Fibroblast of the aortic adventitia (primary cell): Measurements from ENCODE around the gene FLNC. TPM values are rescaled to one million over a fixed set of nuclear protein-coding genes. Genes with fewer than 3 reads are reported as not detected.

ENCODE experiments used
- DNase-seq: peaks from one replicate; pipeline ENCODE4 v3.0.0-alpha.2; 2010; ENCODE audit warnings: low read depth
- H3K4me3 ChIP-seq: 2 replicates; pipeline ENCODE4 v1.5.1; 2011; ENCODE audit warnings: low read depth, mild to moderate bottlenecking, control low read depth, low read length, moderate library complexity
- CTCF ChIP-seq: IDR thresholded peaks from 2 replicates; pipeline ENCODE4 v1.5.1; 2011; ENCODE audit warnings: mild to moderate bottlenecking, low read length, control low read depth, inconsistent platforms; ENCODE audit not compliant: insufficient read depth
- total RNA-seq: library from RNA; depleted of rRNA; stranded (reverse); fragments of >200 nt; gene quantifications from 2 replicates; pipeline ENCODE4 v1.2.3, GENCODE V29; 2012; ENCODE audit warnings: low replicate concordance

The FLNC gene
- total RNA-seq, 1 donor, result 193 TPM

- TF ChIP-seq CTCF, result no peak
- no peak overlapping the region for H3K4me3 ChIP-seq
- peak; percentile 65 for DNase-seq
Measured at GRCh38 chr7:128835790-128836641, 5.8 kb downstream of the FLNC start.

- no peak for TF ChIP-seq CTCF
- DNase-seq, result no peak
- H3K4me3 ChIP-seq, result no peak overlapping the region
Measured at GRCh38 chr7:128836729-128837348, 6.6 kb downstream of the FLNC start.

GRCh38 chr7:128837521-128837921 lies 7.3 kb downstream of the FLNC start:
- TF ChIP-seq CTCF, result no peak
- no peak for DNase-seq
- H3K4me3 ChIP-seq, result no peak overlapping the region

GRCh38 chr7:128838109-128838779 lies 8.0 kb downstream of the FLNC start:
- DNase-seq, result no peak
- no peak overlapping the region for H3K4me3 ChIP-seq
- TF ChIP-seq CTCF, result no peak

- TF ChIP-seq CTCF, result no peak
- no peak for DNase-seq
- H3K4me3 ChIP-seq, result no peak overlapping the region
Measured at GRCh38 chr7:128838981-128839731, 8.9 kb downstream of the FLNC start.

- TF ChIP-seq CTCF, result no peak
- no peak for DNase-seq
- no peak overlapping the region for H3K4me3 ChIP-seq
Measured at GRCh38 chr7:128839751-128840177, 9.6 kb downstream of the FLNC start.
